ENCODE data around the gene ZNF74.
"Not testable (repeated sequence)": the region's sequence is repeated elsewhere in the genome, so short reads cannot be mapped to it uniquely, and the experiment has no call there.

GRCh38 chr22:20371687-20372086 is 22.3 kb upstream of the ZNF74 start:
- not testable (repeated sequence) for TF ChIP-seq POLR2A, CTCF, POLR2AphosphoS5 (IDR thresholded peaks at IDR 0.05)

Measured in suprapubic skin (tissue), 4 donors.